ENCODE measurements around the gene RAD50. TPM values are rescaled to one million over a fixed set of nuclear protein-coding genes. Genes with fewer than 3 reads are reported as not detected.

RAD50 gene
- total RNA-seq, 2 experiments from 2014 or later = 30.4 to 34.5 TPM

Other genes starting within 250 kb of the RAD50 start
- 1 to 10 TPM; 2.2 to 3.5 TPM for gene SLC22A5, start 187.3 kb upstream of the RAD50 start, total RNA-seq
- gene IRF1, start 66.2 kb upstream of the RAD50 start, total RNA-seq = 100 to 1,000 TPM; 221 to 228 TPM
- under 1 TPM in 1 of 2 experiments, not detected in 1; 0.71 TPM for gene IL5, start 13.5 kb upstream of the RAD50 start, total RNA-seq
- gene IL13, start 101.2 kb downstream of the RAD50 start, total RNA-seq = 1 to 10 TPM; 1.4 to 1.6 TPM
- not detected for gene IL4, start 117.0 kb downstream of the RAD50 start, total RNA-seq
- gene KIF3A, start 180.6 kb downstream of the RAD50 start, total RNA-seq = 10 to 100 TPM; 14.0 to 15.7 TPM
- 1 to 10 TPM; 8.3 to 9.5 TPM for gene CCNI2, start 190.4 kb downstream of the RAD50 start, total RNA-seq
- gene SEPTIN8, start 220.3 kb downstream of the RAD50 start, total RNA-seq = 10 to 100 TPM; 35.1 to 35.3 TPM

Measured in activated CD8-positive, alpha-beta T cell treated with anti-CD3 and anti-CD28 coated beads, Interleukin-2, amount 10 ng/mL, durations not matched to agents 7 days and 5 days (primary cell).